HG02884 (cell line): ENCODE measurements around the gene SAP25.
A peak's percentile ranks its signal among the peaks of the same experiment; 100 is the strongest.

ENCODE experiments used
- ATAC-seq: cut with Tn5 transposase; IDR thresholded peaks from one replicate; pipeline ENCODE4 v1.9.1; 2021; ENCODE audit warnings: mild to moderate bottlenecking, moderate library complexity; ENCODE audit not compliant: unreplicated experiment

SAP25 gene

DNA sequence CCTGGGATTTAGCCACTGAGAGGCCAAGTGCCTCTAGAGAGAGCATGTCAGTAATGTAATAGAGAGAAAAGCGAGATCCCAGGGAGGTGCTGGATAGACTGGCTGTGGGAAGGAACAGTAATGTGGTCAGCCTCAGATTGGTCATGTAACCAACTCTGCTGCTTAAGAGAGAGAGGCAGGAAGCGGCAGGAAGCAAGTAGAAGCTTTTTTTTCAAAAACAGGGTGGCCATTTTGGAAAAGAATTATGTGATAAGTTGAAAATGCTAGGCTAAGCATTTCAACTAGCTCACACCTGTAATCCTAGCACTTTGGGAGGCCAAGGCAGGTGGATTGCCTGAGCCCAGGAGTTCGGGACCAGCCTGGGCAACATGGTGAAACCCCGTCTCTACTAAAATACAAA is 24.7 kb upstream of the SAP25 start:
- ATAC-seq, result no peak

- ATAC-seq, result no peak
Observed at GRCh38 chr7:100595188-100595587, 21.5 kb upstream of the SAP25 start.

DNA sequence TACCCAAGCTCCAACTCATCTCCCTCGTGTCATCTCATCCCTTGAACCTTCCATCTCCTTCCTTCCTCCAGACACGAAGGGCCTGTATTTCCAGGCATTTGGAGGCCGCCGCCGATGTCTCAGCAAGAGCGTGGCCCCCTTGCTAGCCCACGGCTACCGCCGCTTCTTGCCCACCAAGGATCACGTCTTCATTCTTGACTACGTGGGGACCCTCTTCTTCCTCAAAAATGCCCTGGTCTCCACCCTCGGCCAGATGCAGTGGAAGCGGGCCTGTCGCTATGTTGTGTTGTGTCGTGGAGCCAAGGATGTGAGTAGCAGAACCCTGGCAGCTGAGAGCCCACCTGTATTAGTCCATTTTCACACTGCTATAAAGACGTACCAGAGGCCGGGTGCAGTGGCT is 17.9 kb upstream of the SAP25 start:
- no peak for ATAC-seq

DNA sequence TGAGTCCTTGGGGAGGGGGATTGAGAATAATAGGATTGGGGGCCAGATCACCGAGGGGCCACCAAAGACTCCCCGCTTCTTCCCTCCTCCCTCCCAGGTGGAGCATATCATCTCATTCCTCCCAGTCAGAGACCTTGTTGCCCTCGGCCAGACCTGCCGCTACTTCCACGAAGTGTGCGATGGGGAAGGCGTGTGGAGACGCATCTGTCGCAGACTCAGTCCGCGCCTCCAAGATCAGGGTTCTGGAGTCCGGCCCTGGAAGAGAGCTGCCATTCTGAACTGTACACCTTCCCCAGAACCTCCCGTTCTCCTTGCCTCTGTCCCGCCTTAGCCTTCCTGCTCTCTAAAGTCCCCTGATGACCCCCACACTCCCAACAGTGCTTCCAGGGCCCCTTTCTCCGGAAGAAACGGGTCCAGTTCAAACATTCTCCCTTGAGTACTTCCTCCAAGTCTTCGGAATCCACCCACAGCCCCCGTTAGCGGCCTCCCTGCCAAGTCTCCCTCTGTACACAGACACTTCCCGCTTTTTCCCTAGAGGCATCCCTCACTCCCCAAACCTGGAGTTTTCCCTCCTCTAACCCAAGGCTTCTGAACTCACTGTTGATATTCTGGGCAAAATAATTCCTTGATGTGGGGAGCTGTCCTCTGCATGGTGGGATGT is 16.5 kb upstream of the SAP25 start:
- ATAC-seq, result no peak

DNA sequence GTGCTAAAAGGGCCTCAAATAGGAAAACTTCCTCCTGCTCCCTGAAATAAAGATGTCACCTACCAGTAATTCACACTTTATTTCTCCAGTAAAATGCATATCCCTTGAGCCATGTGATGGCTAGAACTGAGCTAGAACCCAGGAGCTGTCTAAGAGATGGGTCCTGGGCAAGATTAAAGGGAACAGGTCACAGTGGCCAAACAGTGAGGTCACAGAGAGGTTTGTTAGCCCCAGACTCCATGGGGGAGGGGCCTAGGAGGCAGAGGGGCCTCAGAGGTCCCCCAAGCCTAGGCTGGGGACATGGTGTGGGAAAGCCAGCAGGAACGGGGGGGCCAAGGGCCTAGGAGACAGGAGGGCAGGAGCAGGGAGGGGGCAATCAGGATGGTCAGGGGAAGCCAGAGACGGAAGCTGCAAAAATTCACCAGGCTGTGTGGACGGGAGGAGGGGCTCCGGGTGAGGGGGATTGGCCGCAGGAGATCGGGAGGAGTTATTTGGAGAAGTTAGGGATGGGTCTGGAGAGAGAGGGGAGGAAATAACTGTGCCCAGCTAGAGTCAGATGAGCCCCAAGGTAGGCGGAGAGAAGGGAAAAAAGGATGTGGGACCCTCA is 15.7 kb upstream of the SAP25 start:
- no peak for ATAC-seq

DNA sequence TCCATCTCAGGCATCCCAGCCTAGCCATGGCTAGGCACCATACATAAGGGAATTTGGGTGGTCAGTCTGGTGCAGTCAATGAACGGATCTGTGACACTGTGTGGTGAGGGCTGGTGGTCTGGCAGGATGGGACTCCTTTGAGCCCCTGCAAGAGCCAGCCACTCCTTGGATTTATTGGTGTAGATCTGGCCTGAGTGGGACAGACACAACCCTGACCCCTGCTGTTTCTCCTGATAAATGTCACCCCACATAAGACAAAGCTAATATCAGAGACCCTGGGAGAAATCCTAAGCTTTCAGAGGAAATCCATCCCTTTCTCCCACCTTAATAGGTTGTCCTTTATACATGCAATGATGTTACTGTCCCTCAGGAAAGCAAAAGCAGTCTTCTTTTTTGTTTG is 14.7 kb upstream of the SAP25 start:
- no peak for ATAC-seq

- peak; percentile 85 for ATAC-seq
Observed at GRCh38 chr7:100586266-100587025, 12.7 kb upstream of the SAP25 start, which contains the start of gene FBXO24. FBXO24 (plus strand) TSS chr7:100586328; CDS start chr7:100586626, 298 bp downstream.

- no peak for ATAC-seq
Observed at GRCh38 chr7:100585511-100586265, 12.0 kb upstream of the SAP25 start, which contains the start of gene LRCH4. LRCH4 (minus strand) TSS chr7:100586129; CDS start chr7:100586100, 29 bp downstream.

DNA sequence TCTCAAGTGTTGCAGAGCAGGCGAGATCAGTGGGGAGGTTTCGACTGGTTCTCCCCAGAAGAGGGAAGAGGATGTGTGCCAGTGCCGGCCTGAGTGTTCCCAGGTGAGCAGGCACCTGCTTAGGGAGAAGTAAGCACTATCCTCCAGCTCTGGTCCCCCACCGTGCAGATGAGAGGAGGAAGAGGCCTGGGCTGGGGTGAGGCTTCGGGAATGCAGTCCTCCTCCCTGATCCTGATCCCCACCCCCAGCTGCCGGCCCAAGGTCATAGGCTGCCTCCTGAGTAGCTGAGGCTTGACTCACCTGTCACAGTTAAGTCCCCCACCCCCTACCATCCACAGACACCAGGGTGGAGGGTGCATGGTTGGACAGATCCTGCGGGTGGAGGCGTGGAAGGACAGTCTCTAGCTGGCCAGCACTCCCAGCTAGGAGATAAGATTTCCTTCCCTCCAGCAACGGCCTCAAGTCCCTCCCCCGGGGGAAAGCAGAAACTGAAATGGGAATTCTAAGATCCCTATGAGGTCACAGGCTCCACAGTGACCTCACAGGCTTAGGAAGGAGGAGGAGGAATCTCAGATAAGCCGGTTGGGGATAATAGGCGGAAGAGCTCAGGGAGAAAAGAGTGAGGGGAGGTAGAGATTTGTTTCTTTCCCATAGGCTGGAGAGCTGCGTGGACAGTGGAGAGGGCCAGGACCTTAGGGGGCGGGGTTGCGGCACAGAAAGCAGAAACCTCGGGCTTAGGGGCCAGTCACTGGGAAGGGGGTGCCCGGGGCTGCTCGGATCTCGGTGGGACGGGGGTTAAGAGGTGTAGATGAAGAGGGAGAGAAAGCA is 11.2 kb upstream of the SAP25 start:
- no peak for ATAC-seq

DNA sequence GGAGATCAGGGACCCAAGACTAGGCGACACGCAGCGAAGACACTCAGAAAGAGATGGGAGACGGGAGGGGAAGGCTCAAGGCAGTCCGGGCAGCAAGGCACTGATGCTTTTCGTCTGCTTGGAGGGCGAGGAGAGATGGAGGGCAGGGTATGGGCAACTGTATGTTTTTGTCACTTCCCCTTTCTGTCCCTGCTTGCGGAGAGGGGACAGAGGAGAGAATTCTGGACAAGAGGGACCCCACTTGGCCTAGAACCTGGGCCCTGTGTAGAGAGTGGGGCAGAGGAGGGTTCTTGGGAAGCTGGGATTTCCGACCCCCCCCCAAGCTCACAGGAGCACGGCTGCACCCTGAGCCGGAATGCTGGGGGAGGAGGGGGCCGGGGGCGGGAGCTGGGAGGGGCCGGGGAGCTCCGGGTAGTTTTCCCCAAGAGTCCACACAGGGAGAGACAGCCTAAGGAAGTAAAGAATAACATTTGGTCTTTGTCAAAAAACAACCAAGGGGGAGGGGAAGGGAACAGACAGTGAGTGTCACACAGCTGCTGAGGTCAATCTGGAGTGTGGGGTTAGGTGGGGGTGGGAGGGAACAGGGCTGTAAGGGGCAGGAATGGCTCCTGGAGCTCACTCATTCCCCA is 10.5 kb upstream of the SAP25 start:
- no peak for ATAC-seq

DNA sequence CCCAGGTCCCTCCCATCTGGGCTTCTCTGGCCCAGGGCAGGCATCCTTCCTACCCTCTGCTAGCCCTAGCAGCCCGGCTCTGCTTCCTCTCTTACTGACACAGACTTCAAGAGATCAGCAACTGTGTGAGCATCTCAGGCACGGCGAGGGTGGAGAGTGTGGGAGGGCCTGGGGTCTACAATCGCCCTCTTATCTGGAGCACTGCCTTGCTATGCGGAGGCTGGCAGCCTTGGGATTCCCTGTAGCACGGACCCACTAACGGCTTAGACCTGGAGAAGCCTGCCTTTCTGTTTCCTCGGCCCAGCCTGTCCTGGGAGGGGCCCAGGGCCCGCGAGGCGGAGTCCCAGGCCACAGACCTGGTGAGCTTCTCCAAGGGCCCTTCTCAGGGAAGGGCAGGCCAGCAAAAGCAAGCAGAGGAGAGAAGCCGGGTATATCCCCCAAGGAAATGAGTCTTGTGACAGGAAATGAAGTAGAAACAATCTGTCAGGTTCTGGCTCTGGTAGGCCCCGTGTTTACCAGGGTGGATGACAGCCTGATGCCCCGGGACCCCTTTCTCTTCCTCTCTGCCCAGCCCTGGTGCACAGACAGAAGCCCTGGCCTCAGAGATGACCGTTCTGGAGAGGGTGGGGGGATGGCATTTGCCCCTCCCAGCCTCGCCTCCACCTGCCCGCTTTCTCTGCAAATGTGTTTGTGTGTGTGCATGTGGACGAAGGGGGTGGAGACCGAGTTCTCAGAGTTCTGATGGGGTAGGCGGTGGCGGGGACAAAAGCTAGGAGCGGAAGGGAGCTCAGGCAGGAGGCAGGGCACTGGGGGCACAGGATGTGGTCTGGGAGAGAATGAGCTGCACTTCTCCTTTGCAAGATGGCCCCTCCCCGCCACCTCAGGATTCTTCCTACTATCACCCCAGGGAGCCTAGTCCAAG is 9.7 kb upstream of the SAP25 start:
- ATAC-seq, result no peak

- no peak for ATAC-seq
Observed at GRCh38 chr7:100582650-100583049, 8.9 kb upstream of the SAP25 start.

GRCh38 chr7:100582041-100582579 is 8.4 kb upstream of the SAP25 start:
- ATAC-seq, result no peak

DNA sequence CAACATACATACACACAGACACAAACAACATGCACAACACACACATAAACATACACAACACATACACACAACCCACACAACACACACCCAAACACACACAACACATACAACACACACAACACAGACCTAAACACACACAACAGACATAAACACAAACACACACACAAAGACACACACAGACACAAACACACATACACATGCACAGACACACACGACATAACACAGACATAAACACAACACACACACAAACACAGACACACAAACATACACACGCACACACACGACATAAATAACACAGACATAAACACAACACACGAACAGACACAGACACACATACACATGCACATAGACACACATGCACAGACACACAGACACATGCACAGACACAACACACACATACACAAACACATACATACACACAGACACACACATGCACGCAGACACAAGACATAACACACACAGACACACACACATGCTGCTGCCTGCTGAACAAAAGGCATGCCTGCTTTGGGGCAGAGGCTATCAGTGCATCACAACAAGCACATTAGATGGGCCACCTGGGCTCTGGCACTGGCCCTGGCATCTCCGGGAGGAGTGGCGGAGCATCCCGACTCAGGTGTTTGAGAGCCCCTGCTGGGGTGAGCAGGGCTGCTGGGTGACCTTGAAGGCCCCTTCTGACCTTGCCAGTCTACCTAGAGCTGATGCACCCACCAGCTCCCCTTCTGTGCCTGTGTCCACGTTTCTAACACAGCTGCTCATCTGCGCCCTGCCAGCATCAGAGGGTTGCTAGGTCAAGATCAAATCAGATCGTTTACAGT is 7.0 kb upstream of the SAP25 start:
- no peak for ATAC-seq

DNA sequence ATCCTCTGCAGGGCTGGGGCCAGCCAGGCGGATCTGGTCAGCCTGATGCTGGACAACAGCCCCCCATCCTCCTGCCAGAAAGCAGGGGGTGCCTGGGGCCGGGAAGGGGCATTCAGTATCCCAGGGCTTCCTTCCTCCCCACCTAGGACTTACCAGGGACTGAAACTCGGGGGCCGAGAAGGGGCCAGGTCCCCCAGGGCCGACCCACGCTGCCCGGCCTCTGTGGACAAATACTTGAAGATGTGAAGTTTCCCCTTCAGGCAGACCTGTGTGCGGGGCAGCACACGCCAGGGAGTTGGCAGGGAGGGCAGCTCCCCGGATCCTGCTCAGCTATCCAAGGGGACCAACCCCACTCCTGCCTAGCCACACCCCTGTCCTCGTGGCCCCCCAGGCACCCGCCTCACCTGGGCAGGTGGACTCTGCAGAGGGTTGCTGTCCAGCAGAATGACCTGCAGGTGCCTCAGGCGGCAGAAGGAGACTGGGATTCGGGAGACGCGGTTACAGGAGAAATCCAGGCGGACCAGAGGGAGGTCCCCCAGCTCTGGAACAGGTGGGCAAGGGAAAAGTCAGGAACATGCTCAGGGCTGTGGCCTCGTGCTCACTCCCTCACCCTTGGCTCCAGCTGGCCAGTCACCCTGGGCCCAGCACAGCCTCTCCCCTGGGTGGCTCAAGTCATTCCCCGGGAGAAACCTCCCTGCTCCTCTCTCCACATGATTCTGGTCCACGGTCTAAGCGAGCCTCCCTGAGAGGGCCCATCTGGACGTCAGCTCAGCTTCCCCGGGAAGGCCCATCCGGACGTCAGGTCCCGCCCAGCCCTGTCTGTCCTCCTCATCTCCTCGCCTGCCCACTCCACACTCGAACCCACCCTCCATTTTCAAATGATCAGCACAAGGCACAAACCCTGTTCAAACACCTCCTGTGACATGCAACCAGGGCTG is 4.8 kb upstream of the SAP25 start:
- ATAC-seq, result no peak

DNA sequence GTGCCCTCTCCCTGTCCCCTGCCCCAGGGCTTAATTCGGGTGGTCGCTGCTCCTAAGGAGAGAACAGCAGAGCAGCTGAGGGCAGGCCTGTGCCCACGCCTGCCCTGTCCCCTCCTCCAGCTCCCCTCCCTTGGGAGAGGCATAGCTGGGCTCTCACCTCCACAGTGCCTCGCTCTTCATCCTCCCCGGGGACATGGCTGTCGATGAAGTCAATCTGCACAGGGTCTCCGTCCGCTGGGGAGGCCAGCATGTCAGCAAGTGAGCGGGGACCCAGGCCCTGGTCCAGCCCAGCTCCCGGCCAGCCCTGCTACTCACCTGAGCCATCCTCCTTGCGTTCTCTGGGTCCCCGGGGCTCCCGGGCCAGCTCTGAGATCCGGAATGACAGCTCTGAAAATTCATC is 3.8 kb upstream of the SAP25 start:
- ATAC-seq, result no peak

DNA sequence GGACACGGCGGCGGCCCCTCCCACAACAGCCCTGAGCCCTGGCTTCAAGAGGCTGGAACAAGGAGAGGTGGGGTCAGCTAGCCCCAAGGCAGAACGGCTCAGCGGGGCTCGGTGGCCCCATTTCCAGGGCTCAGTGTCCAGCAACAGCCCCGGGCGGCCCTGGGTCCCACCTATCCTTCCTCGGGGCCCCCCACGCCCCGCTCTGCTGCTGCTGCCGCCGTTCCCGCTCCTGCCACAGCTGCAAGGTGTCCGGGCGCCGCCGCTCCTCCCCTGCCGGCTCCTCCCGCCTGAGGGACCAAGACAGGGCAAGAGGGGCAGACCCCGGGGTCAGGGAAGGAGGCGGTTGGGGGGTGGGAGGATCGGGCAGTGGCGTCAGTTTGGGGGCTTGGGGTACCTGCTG is 3.4 kb upstream of the SAP25 start:
- no peak for ATAC-seq
